Measurements from ENCODE around the gene ATR. TPM values are rescaled to one million over a fixed set of nuclear protein-coding genes. Genes with fewer than 3 reads are reported as not detected.

Gene ATR
- total and polyA plus RNA-seq, 10 of the 15 experiments (the other 5 are each of a cell fraction or from before 2014, with no cell fraction given), result 21.0 to 41.5 (median 30.1) TPM

DNA sequence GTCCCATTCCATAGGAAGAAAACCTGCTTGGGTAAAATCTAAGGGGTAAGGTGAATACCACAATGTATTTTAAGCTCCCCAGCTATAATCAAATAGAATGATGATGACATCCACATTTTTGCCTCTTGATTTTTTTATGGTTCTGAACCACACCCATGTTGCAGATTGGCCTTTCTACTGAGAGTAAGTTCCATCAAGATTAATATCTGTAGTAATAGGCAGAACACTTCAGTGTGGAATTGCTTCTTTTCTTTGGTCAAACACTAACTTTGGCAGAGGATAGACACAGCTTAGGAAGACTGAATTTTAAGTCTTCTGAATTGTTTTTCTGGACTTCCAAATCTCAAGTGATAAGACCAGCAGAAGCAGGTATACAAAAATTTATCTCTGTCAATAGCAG, 44.7 kb upstream of the ATR start:
- ChIA-PET RAD21 (ENCODE audit: unreplicated experiment) (no interaction called here), SMC1A (ENCODE audit: uncharacterized antibody, unreplicated experiment) (interaction anchor here (0.6 kb wide), 1 partner anchor 571 kb away, joined by 3 read pairs; no protein-coding TSS in a partner anchor), POLR2A (no interaction called here), CTCF (no interaction called here)
- H3K4me2 ChIP-seq (ENCODE audit: control insufficient read depth, insufficient read depth), result no peak overlapping the region
- no peak overlapping the region for H3K9ac ChIP-seq (ENCODE audit: control insufficient read depth, insufficient read depth, low read length)
- H3K4me3 ChIP-seq, result no peak overlapping the region
- no peak overlapping the region for H2AFZ ChIP-seq (ENCODE audit: control insufficient read depth, low read depth, low read length)
- DNase-seq (ENCODE audit: low read depth, low spot score) (no peak), FAIRE-seq (no peak), ATAC-seq (no peak)
- intact Hi-C loops (cut with micrococcal nuclease; ENCODE audit: unreplicated experiment), result no loop called here
- in situ Hi-C loops (cut with MboI), result no loop called here
- H3K79me2 ChIP-seq (ENCODE audit: control insufficient read depth, insufficient read depth, low read length), result no peaks in the 10 kb centered on the region
- no peaks in the 10 kb centered on the region for H3K36me3 ChIP-seq (ENCODE audit: control insufficient read depth in 2 of 2, insufficient read depth in 2 of 2, low read length in 1 of 2)
- H3K27me3 ChIP-seq (replicated peaks in 1 of 2; ENCODE audit: control insufficient read depth in 2 of 2, insufficient read depth in 2 of 2, low read length in 1 of 2), result no peaks in the 10 kb centered on the region
- no peaks in the 10 kb centered on the region for H4K20me1 ChIP-seq (ENCODE audit: control insufficient read depth, insufficient read depth)
- H3K27ac ChIP-seq (ENCODE audit: control insufficient read depth, insufficient read depth), result no peak overlapping the region
- no TSS peak for BruUV-seq (replicated peaks)
- no peaks in the 10 kb centered on the region for H3K4me1 ChIP-seq (ENCODE audit: control insufficient read depth, insufficient read depth, low read length)
- no peak for TF ChIP-seq ZNF622 (IDR thresholded peaks at IDR 0.05)
- no peak for TF ChIP-seq TCF3 (IDR thresholded peaks at IDR 0.05; ENCODE audit: borderline replicate concordance, insufficient read depth, low read depth, low read length)
- no peak for TF ChIP-seq MYB (IDR thresholded peaks at IDR 0.05; ENCODE audit: borderline replicate concordance, low read depth, low read length)
- TF ChIP-seq, protein P1, sequence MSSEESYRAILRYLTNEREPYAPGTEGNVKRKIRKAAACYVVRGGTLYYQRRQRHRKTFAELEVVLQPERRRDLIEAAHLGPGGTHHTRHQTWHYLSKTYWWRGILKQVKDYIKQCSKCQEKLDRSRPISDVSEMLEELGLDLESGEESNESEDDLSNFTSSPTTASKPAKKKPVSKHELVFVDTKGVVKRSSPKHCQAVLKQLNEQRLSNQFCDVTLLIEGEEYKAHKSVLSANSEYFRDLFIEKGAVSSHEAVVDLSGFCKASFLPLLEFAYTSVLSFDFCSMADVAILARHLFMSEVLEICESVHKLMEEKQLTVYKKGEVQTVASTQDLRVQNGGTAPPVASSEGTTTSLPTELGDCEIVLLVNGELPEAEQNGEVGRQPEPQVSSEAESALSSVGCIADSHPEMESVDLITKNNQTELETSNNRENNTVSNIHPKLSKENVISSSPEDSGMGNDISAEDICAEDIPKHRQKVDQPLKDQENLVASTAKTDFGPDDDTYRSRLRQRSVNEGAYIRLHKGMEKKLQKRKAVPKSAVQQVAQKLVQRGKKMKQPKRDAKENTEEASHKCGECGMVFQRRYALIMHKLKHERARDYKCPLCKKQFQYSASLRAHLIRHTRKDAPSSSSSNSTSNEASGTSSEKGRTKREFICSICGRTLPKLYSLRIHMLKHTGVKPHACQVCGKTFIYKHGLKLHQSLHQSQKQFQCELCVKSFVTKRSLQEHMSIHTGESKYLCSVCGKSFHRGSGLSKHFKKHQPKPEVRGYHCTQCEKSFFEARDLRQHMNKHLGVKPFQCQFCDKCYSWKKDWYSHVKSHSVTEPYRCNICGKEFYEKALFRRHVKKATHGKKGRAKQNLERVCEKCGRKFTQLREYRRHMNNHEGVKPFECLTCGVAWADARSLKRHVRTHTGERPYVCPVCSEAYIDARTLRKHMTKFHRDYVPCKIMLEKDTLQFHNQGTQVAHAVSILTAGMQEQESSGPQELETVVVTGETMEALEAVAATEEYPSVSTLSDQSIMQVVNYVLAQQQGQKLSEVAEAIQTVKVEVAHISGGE (CRISPR knock-in tag; IDR thresholded peaks at IDR 0.05), result no peak
- TF ChIP-seq, protein P2, sequence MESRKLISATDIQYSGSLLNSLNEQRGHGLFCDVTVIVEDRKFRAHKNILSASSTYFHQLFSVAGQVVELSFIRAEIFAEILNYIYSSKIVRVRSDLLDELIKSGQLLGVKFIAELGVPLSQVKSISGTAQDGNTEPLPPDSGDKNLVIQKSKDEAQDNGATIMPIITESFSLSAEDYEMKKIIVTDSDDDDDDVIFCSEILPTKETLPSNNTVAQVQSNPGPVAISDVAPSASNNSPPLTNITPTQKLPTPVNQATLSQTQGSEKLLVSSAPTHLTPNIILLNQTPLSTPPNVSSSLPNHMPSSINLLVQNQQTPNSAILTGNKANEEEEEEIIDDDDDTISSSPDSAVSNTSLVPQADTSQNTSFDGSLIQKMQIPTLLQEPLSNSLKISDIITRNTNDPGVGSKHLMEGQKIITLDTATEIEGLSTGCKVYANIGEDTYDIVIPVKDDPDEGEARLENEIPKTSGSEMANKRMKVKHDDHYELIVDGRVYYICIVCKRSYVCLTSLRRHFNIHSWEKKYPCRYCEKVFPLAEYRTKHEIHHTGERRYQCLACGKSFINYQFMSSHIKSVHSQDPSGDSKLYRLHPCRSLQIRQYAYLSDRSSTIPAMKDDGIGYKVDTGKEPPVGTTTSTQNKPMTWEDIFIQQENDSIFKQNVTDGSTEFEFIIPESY (IDR thresholded peaks at IDR 0.05), result no peak
- TF ChIP-seq ZSCAN29 (IDR thresholded peaks at IDR 0.05), result no peak
- TF ChIP-seq BRCA1 (IDR thresholded peaks at IDR 0.05; ENCODE audit: low read depth, low read length), result no peak
- no peaks in the 10 kb centered on the region for H3K9me3 ChIP-seq (replicated peaks; ENCODE audit: control insufficient read depth, insufficient read depth, low read length)
